Nephron progenitor cell (in vitro differentiated cells): Measurements from ENCODE around the gene CYSTM1.

ENCODE experiments used
- DNase-seq: peaks from one replicate; pipeline ENCODE4 v3.0.0; 2021
- H3K27ac Mint-ChIP-seq: 2 replicates; pipeline ENCODE4 v1.8.0; 2021; ENCODE audit warnings: mild to moderate bottlenecking, moderate library complexity, mixed read lengths
- H3K27me3 Mint-ChIP-seq: 2 replicates; pipeline ENCODE4 v1.8.0; 2021; ENCODE audit warnings: mild to moderate bottlenecking, low read depth, mixed read lengths; ENCODE audit not compliant: poor library complexity
- H3K36me3 Mint-ChIP-seq: 2 replicates; pipeline ENCODE4 v1.8.0; 2021; ENCODE audit warnings: low read depth, mixed read lengths
- H3K4me1 Mint-ChIP-seq: 2 replicates; pipeline ENCODE4 v1.8.0; 2021; ENCODE audit warnings: mixed read lengths
- H3K4me3 Mint-ChIP-seq: 2 replicates; pipeline ENCODE4 v1.8.0; 2021; ENCODE audit warnings: mild to moderate bottlenecking, moderate library complexity, mixed read lengths
- H3K9me3 Mint-ChIP-seq: 2 replicates; pipeline ENCODE4 v1.8.0; 2021; ENCODE audit warnings: mild to moderate bottlenecking, moderate library complexity, mixed read lengths
- CTCF ChIP-seq: fragments of 200-600 bp; sonication (generic); IDR thresholded peaks from 2 replicates; pipeline ENCODE4 v1.5.0; 2021; ENCODE audit warnings: antibody characterized with exemption

Gene CYSTM1

DNA sequence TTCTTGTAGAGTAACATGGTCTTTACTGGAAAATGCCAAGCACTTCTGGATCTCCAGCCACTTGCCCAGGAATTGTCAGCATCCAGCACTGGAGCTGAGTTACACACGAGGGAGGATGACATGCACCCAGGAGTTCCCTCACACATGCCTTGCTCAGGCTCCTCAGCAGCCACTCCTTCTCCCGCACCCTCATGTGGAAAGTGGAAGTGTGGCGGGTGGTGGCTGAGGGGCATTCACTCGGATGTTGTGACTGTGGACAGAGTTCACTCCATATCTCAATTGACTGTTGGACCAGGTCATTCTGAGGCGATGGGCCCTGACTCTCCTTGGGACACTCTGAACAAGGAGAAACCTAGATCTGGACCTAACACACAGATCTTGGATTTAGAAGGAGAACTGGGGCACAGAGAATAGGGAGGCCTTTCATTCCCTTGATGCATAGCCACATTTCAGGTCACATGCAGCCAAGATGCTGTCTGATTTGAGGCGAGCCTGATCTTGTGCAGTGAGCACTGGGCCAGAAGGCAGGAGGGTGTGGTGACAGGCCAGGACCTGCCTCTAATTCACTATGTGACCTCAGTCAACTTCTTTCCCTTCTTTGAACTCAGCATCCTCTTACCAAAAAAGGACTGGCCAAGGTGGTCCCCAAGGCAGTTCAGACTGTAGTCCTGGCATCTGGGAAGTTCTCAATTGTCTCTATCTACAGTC lies 62.1 kb downstream of the CYSTM1 start:
- no peak overlapping the region for H3K27ac Mint-ChIP-seq
- H3K4me3 Mint-ChIP-seq: no peak overlapping the region
- peaks cover 23% of the 10 kb centered on the region for H3K4me1 Mint-ChIP-seq
- no peaks in the 10 kb centered on the region for H3K36me3 Mint-ChIP-seq
- TF ChIP-seq CTCF: no peak
- no peak for DNase-seq
- no peaks in the 10 kb centered on the region for H3K9me3 Mint-ChIP-seq
- H3K27me3 Mint-ChIP-seq: peaks cover 5% of the 10 kb centered on the region

- no peaks in the 10 kb centered on the region for H3K36me3 Mint-ChIP-seq
- H3K4me1 Mint-ChIP-seq: peaks cover 32% of the 10 kb centered on the region
- no peak overlapping the region for H3K27ac Mint-ChIP-seq
- no peak overlapping the region for H3K4me3 Mint-ChIP-seq
- TF ChIP-seq CTCF: no peak
- peaks cover 5% of the 10 kb centered on the region for H3K27me3 Mint-ChIP-seq
- no peaks in the 10 kb centered on the region for H3K9me3 Mint-ChIP-seq
- no peak for DNase-seq
These were observed 63.8 kb downstream of the CYSTM1 start for GRCh38 chr5:140238756-140239155.

- no peaks in the 10 kb centered on the region for H3K9me3 Mint-ChIP-seq
- no peak for TF ChIP-seq CTCF
These were observed 64.5 kb downstream of the CYSTM1 start for GRCh38 chr5:140239461-140239860.

GRCh38 chr5:140239939-140240700 lies 65.1 kb downstream of the CYSTM1 start:
- H3K9me3 Mint-ChIP-seq: no peaks in the 10 kb centered on the region
- H3K4me3 Mint-ChIP-seq: no peak overlapping the region
- peaks cover 7% of the 10 kb centered on the region for H3K36me3 Mint-ChIP-seq
- H3K4me1 Mint-ChIP-seq: peaks cover 38% of the 10 kb centered on the region
- peak; percentile 75 for DNase-seq
- TF ChIP-seq CTCF: peak; percentile 55
- peaks cover 3% of the 10 kb centered on the region for H3K27me3 Mint-ChIP-seq
- no peak overlapping the region for H3K27ac Mint-ChIP-seq

More at GRCh38 chr5:140239461-140239860, 64.5 kb downstream of the CYSTM1 start:
- no peak overlapping the region for H3K27ac Mint-ChIP-seq
- H3K27me3 Mint-ChIP-seq: peaks cover 5% of the 10 kb centered on the region
- peaks cover 2% of the 10 kb centered on the region for H3K36me3 Mint-ChIP-seq
- no peak overlapping the region for H3K4me3 Mint-ChIP-seq
- no peak for DNase-seq
- H3K4me1 Mint-ChIP-seq: peaks cover 34% of the 10 kb centered on the region

DNA sequence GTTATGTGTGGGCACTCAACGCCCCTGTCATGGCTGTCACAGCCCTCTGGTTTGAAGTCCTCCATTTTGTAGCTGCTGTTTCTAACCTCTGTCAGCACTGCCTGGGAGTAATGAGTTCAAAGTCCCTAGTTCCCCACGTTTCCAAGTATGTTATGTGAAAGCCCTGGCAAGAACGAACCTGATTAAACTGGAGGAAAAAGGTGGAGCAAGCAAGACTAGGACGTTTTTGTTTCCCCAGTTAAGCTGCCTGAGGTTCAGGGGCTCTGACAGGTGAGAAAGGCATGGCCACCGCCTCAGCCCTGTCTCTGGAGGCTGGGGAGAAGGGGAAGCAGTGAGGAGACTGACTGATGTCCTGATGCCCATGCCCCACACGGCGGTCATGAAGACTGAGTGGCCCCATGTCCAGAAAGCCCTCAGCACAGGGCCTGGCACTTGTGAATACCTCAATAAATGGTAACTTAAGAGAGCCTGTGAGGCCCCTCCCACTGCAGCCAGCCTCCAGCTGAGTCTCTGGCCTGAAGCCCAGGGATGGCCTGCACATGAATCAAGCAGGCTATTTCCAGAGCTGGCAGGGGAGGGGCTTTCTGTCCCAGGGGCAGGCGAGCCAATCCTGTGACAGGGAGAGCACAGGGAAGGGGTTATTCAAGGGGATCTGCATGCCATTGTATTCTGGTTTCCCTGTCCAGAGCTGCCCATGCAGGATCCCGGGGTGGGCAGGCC lies 66.2 kb downstream of the CYSTM1 start:
- Mint-ChIP-seq H3K27ac (peak overlapping the region; percentile 69), H3K27me3 (no peaks in the 10 kb centered on the region), H3K36me3 (peaks cover 10% of the 10 kb centered on the region), H3K9me3 (no peaks in the 10 kb centered on the region), H3K4me1 (peaks cover 38% of the 10 kb centered on the region), H3K4me3 (no peak overlapping the region)
- peak; percentile 78 for DNase-seq
- no peak for TF ChIP-seq CTCF
